ENCODE results near the gene DNM1. TPM values are rescaled to one million over a fixed set of nuclear protein-coding genes. Genes with fewer than 3 reads are reported as not detected.

DNM1 gene
- total RNA-seq, 2 experiments from 2014 or later: 0.50 to 0.72 TPM

- ATAC-seq: no peak
- CTCF ChIA-PET: interaction anchor here (0.6 kb wide), 1 partner anchor 8 kb away, joined by 3 read pairs; no protein-coding TSS in a partner anchor
Observed at GRCh38 chr9:128232528-128233428, 29.6 kb downstream of the DNM1 start.

GRCh38 chr9:128233817-128234406 is 30.7 kb downstream of the DNM1 start:
- POLR2A ChIA-PET: no interaction called here
- Mint-ChIP-seq H3K4me3 (no peak overlapping the region), H3K27me3 (no peaks in the 10 kb centered on the region), H3K36me3 (ENCODE audit: low read depth) (no peaks in the 10 kb centered on the region), H3K27ac (no peak overlapping the region), H3K4me1 (no peaks in the 10 kb centered on the region), H3K9me3 (ENCODE audit: low read depth) (no peaks in the 10 kb centered on the region)
- intact Hi-C loops (cut with DNase I, micrococcal nuclease): no loop called here
- DNase-seq (no peak), ATAC-seq (no peak)
- CTCF ChIA-PET: no interaction called here

More at GRCh38 chr9:128232528-128233428, 29.6 kb downstream of the DNM1 start:
- no peak for DNase-seq
- intact Hi-C loops (cut with DNase I, micrococcal nuclease): no loop called here
- Mint-ChIP-seq H3K36me3 (ENCODE audit: low read depth) (no peaks in the 10 kb centered on the region), H3K27me3 (no peaks in the 10 kb centered on the region), H3K9me3 (ENCODE audit: low read depth) (no peaks in the 10 kb centered on the region), H3K4me1 (no peaks in the 10 kb centered on the region), H3K27ac (no peak overlapping the region), H3K4me3 (no peak overlapping the region)
- POLR2A ChIA-PET: no interaction called here

GRCh38 chr9:128242124-128242523 is 38.9 kb downstream of the DNM1 start:
- intact Hi-C loops (cut with DNase I, micrococcal nuclease): no loop called here
- no peaks in the 10 kb centered on the region for H3K9me3 Mint-ChIP-seq (ENCODE audit: low read depth)
- no peak for DNase-seq
- peaks cover 12% of the 10 kb centered on the region for H3K27me3 Mint-ChIP-seq
- ChIA-PET CTCF (interaction anchor here (1.1 to 1.2 kb wide), 2 partner anchors 11 to 56 kb away, joined by 3 read pairs; no protein-coding TSS in a partner anchor), POLR2A (no interaction called here)
- ATAC-seq: no peak
- no peak overlapping the region for H3K27ac Mint-ChIP-seq
- H3K4me1 Mint-ChIP-seq: no peaks in the 10 kb centered on the region
- H3K4me3 Mint-ChIP-seq: no peak overlapping the region
- no peaks in the 10 kb centered on the region for H3K36me3 Mint-ChIP-seq (ENCODE audit: low read depth)

- Mint-ChIP-seq H3K27ac (no peak overlapping the region), H3K4me3 (no peak overlapping the region), H3K4me1 (no peaks in the 10 kb centered on the region), H3K36me3 (ENCODE audit: low read depth) (no peaks in the 10 kb centered on the region), H3K9me3 (ENCODE audit: low read depth) (no peaks in the 10 kb centered on the region), H3K27me3 (peaks cover 12% of the 10 kb centered on the region)
- no peak for ATAC-seq
- ChIA-PET POLR2A (no interaction called here), CTCF (no interaction called here)
- DNase-seq: no peak
- intact Hi-C loops (cut with DNase I, micrococcal nuclease): no loop called here
Observed at GRCh38 chr9:128242828-128243214, 39.6 kb downstream of the DNM1 start.

GRCh38 chr9:128243215-128244018 is 40.2 kb downstream of the DNM1 start:
- intact Hi-C loops (cut with DNase I, micrococcal nuclease): no loop called here
- H3K4me1 Mint-ChIP-seq: no peaks in the 10 kb centered on the region
- ATAC-seq (no peak), DNase-seq (no peak)
- H3K4me3 Mint-ChIP-seq: no peak overlapping the region
- H3K9me3 Mint-ChIP-seq (ENCODE audit: low read depth): no peaks in the 10 kb centered on the region
- ChIA-PET CTCF (no interaction called here), POLR2A (no interaction called here)
- H3K27me3 Mint-ChIP-seq: peaks cover 12% of the 10 kb centered on the region
- no peaks in the 10 kb centered on the region for H3K36me3 Mint-ChIP-seq (ENCODE audit: low read depth)
- no peak overlapping the region for H3K27ac Mint-ChIP-seq

- Mint-ChIP-seq H3K4me3 (no peak overlapping the region), H3K9me3 (ENCODE audit: low read depth) (no peaks in the 10 kb centered on the region), H3K36me3 (ENCODE audit: low read depth) (no peaks in the 10 kb centered on the region), H3K27me3 (peaks cover 12% of the 10 kb centered on the region), H3K4me1 (no peaks in the 10 kb centered on the region), H3K27ac (no peak overlapping the region)
- ATAC-seq (no peak), DNase-seq (no peak)
- CTCF ChIA-PET: no interaction called here
- POLR2A ChIA-PET: no interaction called here
- intact Hi-C loops (cut with DNase I, micrococcal nuclease): no loop called here
Observed at GRCh38 chr9:128244091-128244836, 41.1 kb downstream of the DNM1 start.

- no peaks in the 10 kb centered on the region for H3K36me3 Mint-ChIP-seq (ENCODE audit: low read depth)
- intact Hi-C loops (cut with DNase I, micrococcal nuclease): no loop called here
- no peak overlapping the region for H3K27ac Mint-ChIP-seq
- no peaks in the 10 kb centered on the region for H3K9me3 Mint-ChIP-seq (ENCODE audit: low read depth)
- ATAC-seq (no peak), DNase-seq (no peak)
- ChIA-PET POLR2A (no interaction called here), CTCF (no interaction called here)
- peaks cover 12% of the 10 kb centered on the region for H3K27me3 Mint-ChIP-seq
- no peak overlapping the region for H3K4me3 Mint-ChIP-seq
- peaks cover 3% of the 10 kb centered on the region for H3K4me1 Mint-ChIP-seq
Observed at GRCh38 chr9:128244837-128245231, 41.7 kb downstream of the DNM1 start.

- ChIA-PET CTCF (no interaction called here), POLR2A (no interaction called here)
- DNase-seq (no peak), ATAC-seq (no peak)
- no peak overlapping the region for H3K4me3 Mint-ChIP-seq
- H3K27me3 Mint-ChIP-seq: peaks cover 12% of the 10 kb centered on the region
- intact Hi-C loops (cut with DNase I, micrococcal nuclease): no loop called here
- peaks cover 3% of the 10 kb centered on the region for H3K4me1 Mint-ChIP-seq
- no peak overlapping the region for H3K27ac Mint-ChIP-seq
- no peaks in the 10 kb centered on the region for H3K36me3 Mint-ChIP-seq (ENCODE audit: low read depth)
- H3K9me3 Mint-ChIP-seq (ENCODE audit: low read depth): no peaks in the 10 kb centered on the region
Observed at GRCh38 chr9:128245421-128246151, 42.4 kb downstream of the DNM1 start.

- Mint-ChIP-seq H3K27ac (no peak overlapping the region), H3K4me3 (no peak overlapping the region), H3K9me3 (ENCODE audit: low read depth) (no peaks in the 10 kb centered on the region), H3K27me3 (peaks cover 15% of the 10 kb centered on the region), H3K4me1 (peaks cover 7% of the 10 kb centered on the region), H3K36me3 (ENCODE audit: low read depth) (no peaks in the 10 kb centered on the region)
- ChIA-PET CTCF (no interaction called here), POLR2A (no interaction called here)
- intact Hi-C loops (cut with DNase I, micrococcal nuclease): no loop called here
- DNase-seq (no peak), ATAC-seq (no peak)
Observed at GRCh38 chr9:128246471-128246870, 43.3 kb downstream of the DNM1 start.

GRCh38 chr9:128247226-128247803 is 44.1 kb downstream of the DNM1 start:
- DNase-seq (no peak), ATAC-seq (no peak)
- H3K9me3 Mint-ChIP-seq (ENCODE audit: low read depth): no peaks in the 10 kb centered on the region
- peaks cover 7% of the 10 kb centered on the region for H3K4me1 Mint-ChIP-seq
- H3K27me3 Mint-ChIP-seq: peaks cover 17% of the 10 kb centered on the region
- H3K27ac Mint-ChIP-seq: no peak overlapping the region
- ChIA-PET CTCF (no interaction called here), POLR2A (interaction anchor here (0.7 kb wide), 1 partner anchor 45 kb away, joined by 3 read pairs; no protein-coding TSS in a partner anchor)
- no peaks in the 10 kb centered on the region for H3K36me3 Mint-ChIP-seq (ENCODE audit: low read depth)
- intact Hi-C loops (cut with DNase I, micrococcal nuclease): no loop called here
- H3K4me3 Mint-ChIP-seq: no peak overlapping the region
